COLO829 (cell line): ENCODE data around the gene IZUMO4.

Experiments
- DNase-seq: peaks from one replicate; pipeline ENCODE4 v3.0.0; 2012; ENCODE audit warnings: low spot score

The IZUMO4 gene

GRCh38 chr19:2148482-2149135 lies 51.9 kb downstream of the IZUMO4 start:
- no peak for DNase-seq
